Prostate gland (tissue), 2 donors: Measurements from ENCODE around the gene SNRPN.

Source experiments
- CTCF ChIP-seq, 4 experiments: fragments of 200-600 bp in 2 of 4; fragments of 450-650 bp in 2 of 4; sonication (generic) in 2 of 4; IDR thresholded peaks; 1 replicate in 3 of 4; 2 replicates in 1 of 4; pipeline ENCODE4 v1.5.1; 2016 to 2019; ENCODE audit warnings: antibody characterized with exemption in 4 of 4, mild to moderate bottlenecking in 2 of 4, moderate library complexity in 2 of 4
- POLR2A ChIP-seq: fragments of 450-650 bp; IDR thresholded peaks from one replicate; pipeline ENCODE4 v1.6.1; 2016; ENCODE audit warnings: antibody characterized with exemption, mild to moderate bottlenecking
- POLR2AphosphoS5 ChIP-seq: sonication (generic); formaldehyde crosslinking; IDR thresholded peaks from one replicate; pipeline ENCODE4 v1.6.1; 2017; ENCODE audit warnings: antibody characterized with exemption

- TF ChIP-seq POLR2AphosphoS5 (no peak), CTCF (IDR thresholded peaks at IDR 0.05) (no peak), POLR2A (no peak)
Measured at GRCh38 chr15:24977686-24978085, 22.9 kb downstream of the SNRPN start.
